MM.1S (cell line): ENCODE measurements around the gene HS3ST1.

ENCODE experiments used
- DNase-seq: peaks from one replicate; pipeline ENCODE4 v3.0.0-alpha.2; 2015
- H2AFZ ChIP-seq: fragments of 300-600 bp; sonication (generic); 2 replicates; pipeline ENCODE4 v1.6.0; 2016; ENCODE audit warnings: antibody characterized with exemption, low read length
- H3F3A ChIP-seq: fragments of 300-600 bp; sonication (generic); 2 replicates; pipeline ENCODE4 v1.6.1; 2016; ENCODE audit warnings: mild to moderate bottlenecking, antibody characterized with exemption, low read length, moderate library complexity, mixed read lengths; ENCODE audit not compliant: insufficient read depth
- H3K27ac ChIP-seq: fragments of 300-600 bp; sonication (generic); 2 replicates; pipeline ENCODE4 v1.5.1; 2016; ENCODE audit warnings: mild to moderate bottlenecking, low read length
- H3K27me3 ChIP-seq: fragments of 300-600 bp; sonication (generic); replicated peaks from 2 replicates; pipeline ENCODE4 v1.6.0; 2016; ENCODE audit warnings: low read length; ENCODE audit not compliant: insufficient read depth
- H3K36me3 ChIP-seq: fragments of 300-600 bp; sonication (generic); replicated peaks from 2 replicates; pipeline ENCODE4 v1.6.1; 2016; ENCODE audit warnings: mild to moderate bottlenecking, low read length, mixed read lengths; ENCODE audit not compliant: insufficient read depth
- H3K4me1 ChIP-seq: fragments of 300-600 bp; sonication (generic); 2 replicates; pipeline ENCODE4 v1.6.1; 2016; ENCODE audit warnings: low read length, mixed read lengths
- H3K4me2 ChIP-seq: fragments of 300-600 bp; sonication (generic); 2 replicates; pipeline ENCODE4 v1.6.0; 2016; ENCODE audit warnings: low read depth, low read length
- H3K4me3 ChIP-seq: fragments of 300-600 bp; sonication (generic); 2 replicates; pipeline ENCODE4 v1.5.1; 2016; ENCODE audit warnings: low read length, mixed read lengths
- H3K79me2 ChIP-seq: fragments of 300-600 bp; sonication (generic); 2 replicates; pipeline ENCODE4 v1.6.1; 2016; ENCODE audit warnings: mixed run types, low read length, mixed read lengths
- H3K9ac ChIP-seq: fragments of 300-600 bp; sonication (generic); 2 replicates; pipeline ENCODE4 v1.6.1; 2016; ENCODE audit warnings: low read length, mixed read lengths
- H3K9me2 ChIP-seq: fragments of 300-600 bp; sonication (generic); replicated peaks from 2 replicates; pipeline ENCODE4 v1.6.1; 2016; ENCODE audit warnings: mild to moderate bottlenecking, low read length, mixed read lengths; ENCODE audit not compliant: insufficient read depth
- H3K9me3 ChIP-seq: fragments of 300-600 bp; sonication (generic); replicated peaks from 2 replicates; pipeline ENCODE4 v1.6.1; 2016; ENCODE audit warnings: mild to moderate bottlenecking, low read length, mixed read lengths; ENCODE audit not compliant: insufficient read depth
- H4K20me1 ChIP-seq: fragments of 300-600 bp; sonication (generic); 2 replicates; pipeline ENCODE4 v1.6.1; 2016; ENCODE audit warnings: mild to moderate bottlenecking, low read length, moderate library complexity, mixed read lengths; ENCODE audit not compliant: insufficient read depth
- CTCF ChIP-seq: fragments of 300-600 bp; sonication (generic); IDR thresholded peaks from 2 replicates; pipeline ENCODE4 v1.5.1; 2016; ENCODE audit warnings: antibody characterized with exemption, low read length, mixed read lengths
- EZH2 ChIP-seq: fragments of 300-600 bp; sonication (generic); optimal IDR thresholded peaks from 2 replicates; pipeline ENCODE3; 2017; ENCODE audit warnings: low read depth, mild to moderate bottlenecking, antibody characterized with exemption, low read length, mixed read lengths
- EZH2phosphoT487 ChIP-seq: fragments of 300-600 bp; sonication (generic); IDR thresholded peaks from 2 replicates; pipeline ENCODE4 v1.6.1; 2018; ENCODE audit warnings: antibody characterized with exemption, low read length

The HS3ST1 gene

GRCh38 chr4:11470438-11471045 lies 41.8 kb upstream of the HS3ST1 start:
- Histone ChIP-seq H3K9me2 (no peaks in the 10 kb centered on the region), H3K79me2 (no peaks in the 10 kb centered on the region), H2AFZ (peak overlapping the region; percentile 32; the same call in 1 of the 2 replicates), H3K4me2 (peak overlapping the region; percentile 82), H3K27ac (peak overlapping the region; percentile 86), H3K36me3 (no peaks in the 10 kb centered on the region), H3K9me3 (no peaks in the 10 kb centered on the region), H3K4me1 (peaks cover 30% of the 10 kb centered on the region), H3F3A (peaks cover 28% of the 10 kb centered on the region), H3K27me3 (no peaks in the 10 kb centered on the region), H3K9ac (peak overlapping the region; percentile 3; the same call in 1 of the 2 replicates), H3K4me3 (peak overlapping the region; percentile 25), H4K20me1 (no peaks in the 10 kb centered on the region)
- DNase-seq: peak; percentile 26
- TF ChIP-seq EZH2phosphoT487 (no peak), EZH2 (no peak), CTCF (no peak)

GRCh38 chr4:11469650-11470437 lies 41.1 kb upstream of the HS3ST1 start:
- TF ChIP-seq EZH2 (no peak), EZH2phosphoT487 (no peak), CTCF (no peak)
- Histone ChIP-seq H3K9ac (peak overlapping the region; percentile 3; the same call in 1 of the 2 replicates), H3K36me3 (no peaks in the 10 kb centered on the region), H4K20me1 (no peaks in the 10 kb centered on the region), H3K9me3 (no peaks in the 10 kb centered on the region), H3K4me2 (peak overlapping the region; percentile 82), H3K4me1 (peaks cover 30% of the 10 kb centered on the region), H2AFZ (peak overlapping the region; percentile 32; the same call in 1 of the 2 replicates), H3K27ac (peak overlapping the region; percentile 86), H3K4me3 (peak overlapping the region; percentile 25), H3K79me2 (no peaks in the 10 kb centered on the region), H3K27me3 (no peaks in the 10 kb centered on the region), H3K9me2 (no peaks in the 10 kb centered on the region), H3F3A (peaks cover 28% of the 10 kb centered on the region)
- DNase-seq: peak; percentile 68

- peak; percentile 47 for DNase-seq
- TF ChIP-seq EZH2phosphoT487: no peak
- TF ChIP-seq CTCF: no peak
- no peak for TF ChIP-seq EZH2
- H2AFZ ChIP-seq: no peak overlapping the region
- H4K20me1 ChIP-seq: no peaks in the 10 kb centered on the region
- H3K36me3 ChIP-seq: no peaks in the 10 kb centered on the region
- peak overlapping the region; percentile 86; the same call in 1 of the 2 replicates for H3K27ac ChIP-seq
- H3K79me2 ChIP-seq: no peaks in the 10 kb centered on the region
- peak overlapping the region; percentile 82; the same call in 1 of the 2 replicates for H3K4me2 ChIP-seq
- H3K4me3 ChIP-seq: no peak overlapping the region
- peaks cover 30% of the 10 kb centered on the region for H3K4me1 ChIP-seq
- H3K9me3 ChIP-seq: no peaks in the 10 kb centered on the region
- no peak overlapping the region for H3K9ac ChIP-seq
- no peaks in the 10 kb centered on the region for H3K9me2 ChIP-seq
- peaks cover 28% of the 10 kb centered on the region for H3F3A ChIP-seq
- H3K27me3 ChIP-seq: no peaks in the 10 kb centered on the region
Measured at GRCh38 chr4:11468901-11469300, 40.2 kb upstream of the HS3ST1 start.
